Endothelial cell of umbilical vein (primary cell): Measurements from ENCODE around the gene CUBN. TPM values are rescaled to one million over a fixed set of nuclear protein-coding genes. Genes with fewer than 3 reads are reported as not detected.

Experiments used
- BruUV-seq: library from RNA; stranded (reverse); fragments of 400-500 nt; replicated peaks from 2 replicates; lab custom pipeline; 2021; lab: Mats Ljungman, UMichigan
- CTCF ChIA-PET: fragments of 300-600, 350-600 bp; sonication (Branson Sonifier 250); formaldehyde crosslinking; loops from one replicate; lab custom pipeline; 2021; ENCODE audit warnings: antibody characterized with exemption, inconsistent platforms; lab: Charles Lee
- POLR2A ChIA-PET: fragments of 300-600, 350-600 bp; sonication (Branson Sonifier 250); formaldehyde crosslinking; loops from one replicate; lab custom pipeline; 2021; ENCODE audit warnings: antibody characterized with exemption, inconsistent platforms; lab: Charles Lee
- DNase-seq: peaks from one replicate; pipeline ENCODE4 v3.0.0-alpha.2; 2011; ENCODE audit warnings: low read depth, low spot score
- FAIRE-seq: peaks from 2 replicates; lab custom pipeline; 2011; peaks lifted over from hg19 to GRCh38; lab: Jason Lieb, UNC
- H2AFZ ChIP-seq: 2 replicates; pipeline ENCODE4 v1.6.0; 2012; ENCODE audit warnings: low read depth, low read length, control low read depth, inconsistent platforms
- H3K27ac ChIP-seq: 2 replicates; pipeline ENCODE4 v1.5.1; 2011; ENCODE audit warnings: low read depth, mild to moderate bottlenecking, control low read depth, low read length, moderate library complexity; ENCODE audit not compliant: insufficient read depth
- H3K27me3 ChIP-seq, 2 experiments: 2 replicates each; pipeline versions ENCODE4 v1.6.0 to v1.6.1; 2011; ENCODE audit warnings: low read length in 2 of 2, mixed read lengths in 1 of 2; ENCODE audit not compliant: control insufficient read depth in 2 of 2, insufficient read depth in 2 of 2
- H3K36me3 ChIP-seq, 2 experiments: 2 replicates in 1 of 2; 3 replicates in 1 of 2; pipeline ENCODE4 v1.5.1; 2011; ENCODE audit warnings: low read length in 2 of 2, mild to moderate bottlenecking in 1 of 2, moderate library complexity in 1 of 2; ENCODE audit not compliant: control insufficient read depth in 2 of 2, insufficient read depth in 2 of 2; ENCODE audit errors: extremely low read depth in 1 of 2
- H3K4me1 ChIP-seq: 3 replicates; pipeline ENCODE4 v1.5.1; 2011; ENCODE audit warnings: mild to moderate bottlenecking, low read length; ENCODE audit not compliant: control insufficient read depth, insufficient read depth; ENCODE audit errors: extremely low read depth
- H3K4me2 ChIP-seq: 2 replicates; pipeline ENCODE4 v1.6.1; 2011; ENCODE audit warnings: low read length, control low read depth, mixed read lengths; ENCODE audit not compliant: insufficient read depth
- H3K4me3 ChIP-seq, 3 experiments: fragments of 200-600 bp in 1 of 3; sonication (generic), shearing (Covaris generic) in 1 of 3; replicated peaks in 1 of 3; 2 replicates each; pipeline ENCODE4 v1.5.1; 2011 to 2016; ENCODE audit warnings: control low read depth in 3 of 3, low read length in 3 of 3, mild to moderate bottlenecking in 2 of 3, inconsistent platforms in 1 of 3, low read depth in 1 of 3, moderate library complexity in 1 of 3; ENCODE audit not compliant: insufficient read depth in 1 of 3
- H3K79me2 ChIP-seq: 2 replicates; pipeline ENCODE4 v1.6.0; 2012; ENCODE audit warnings: low read length, inconsistent platforms; ENCODE audit not compliant: control insufficient read depth, insufficient read depth
- H3K9ac ChIP-seq: replicated peaks from 2 replicates; pipeline ENCODE3; 2011; ENCODE audit warnings: low read length, control low read depth; ENCODE audit not compliant: insufficient read depth; ENCODE audit errors: extremely low read depth
- H3K9me1 ChIP-seq: replicated peaks from 3 replicates; pipeline ENCODE4 v1.6.0; 2011; ENCODE audit warnings: mild to moderate bottlenecking, low read length; ENCODE audit not compliant: control insufficient read depth, insufficient read depth; ENCODE audit errors: extremely low read depth
- H3K9me3 ChIP-seq: replicated peaks from 2 replicates; pipeline ENCODE4 v1.5.1; 2012; ENCODE audit warnings: low read length, inconsistent platforms; ENCODE audit not compliant: control insufficient read depth, insufficient read depth
- H4K20me1 ChIP-seq: replicated peaks from 2 replicates; pipeline ENCODE3; 2011; ENCODE audit warnings: mild to moderate bottlenecking, low read length; ENCODE audit not compliant: control insufficient read depth, insufficient read depth; ENCODE audit errors: extremely low read depth
- EZH2 ChIP-seq: IDR thresholded peaks from 2 replicates; pipeline ENCODE4 v1.6.1; 2012; ENCODE audit warnings: borderline replicate concordance, low read depth, mild to moderate bottlenecking, moderate library complexity, low read length, inconsistent platforms; ENCODE audit not compliant: severe bottlenecking
- FOS ChIP-seq: IDR thresholded peaks from 2 replicates; pipeline ENCODE4 v1.6.1; 2011; ENCODE audit warnings: mild to moderate bottlenecking, low read length, moderate library complexity, borderline replicate concordance; ENCODE audit not compliant: insufficient read depth
- GATA2 ChIP-seq: IDR thresholded peaks from 2 replicates; pipeline ENCODE4 v1.7.0; 2011; ENCODE audit warnings: low read depth, mild to moderate bottlenecking, moderate library complexity, mixed read lengths, low read length; ENCODE audit not compliant: insufficient read length, insufficient read depth
- JUN ChIP-seq: IDR thresholded peaks from 2 replicates; pipeline ENCODE4 v1.6.1; 2011; ENCODE audit warnings: borderline replicate concordance, low read depth; ENCODE audit not compliant: insufficient read length, insufficient read depth
- MYC ChIP-seq: IDR thresholded peaks from one replicate; pipeline ENCODE4 v1.6.1; 2011; ENCODE audit warnings: mild to moderate bottlenecking, low read depth, low read length
- POLR2A ChIP-seq: IDR thresholded peaks from 2 replicates; pipeline ENCODE4 v1.6.1; 2012; ENCODE audit warnings: low read depth, mild to moderate bottlenecking, control low read depth, low read length
- POLR2AphosphoS5 ChIP-seq: IDR thresholded peaks from 2 replicates; pipeline ENCODE4 v1.6.1; 2012; ENCODE audit warnings: low read depth, mild to moderate bottlenecking, control low read depth, low read length, moderate library complexity; ENCODE audit not compliant: insufficient read depth
- dilution Hi-C: fragments of 300-500 bp; cut with MboI; formaldehyde crosslinking; loops from one replicate; pipeline ENCODE4 v1.15.0; 2019; ENCODE audit warnings: low sequenced_read_pairs; ENCODE audit not compliant: extremely low pct_ligation_motif_present
- intact Hi-C: fragments of 100-400 bp; cut with micrococcal nuclease; formaldehyde crosslinking; loops from one replicate; pipeline ENCODE4 v1.10.0; 2022
- polyA plus RNA-seq, 4 experiments: library from polyadenylated mRNA; depleted of rRNA in 3 of 4; stranded (reverse) in 3 of 4; unstranded in 1 of 4; fragments of >200 nt; gene quantifications; 2 replicates each; pipeline versions ENCODE4 v1.2.1 to v1.2.3, GENCODE V29; 2011 to 2012; ENCODE audit warnings: missing spikeins in 1 of 4
- total RNA-seq: library from RNA; stranded (reverse); gene quantifications from 2 replicates; pipeline ENCODE4 v1.2.3, GENCODE V29; 2021
- TF ChIP-seq, protein P1 (sequence below), 2 donors: IDR thresholded peaks; 1 replicate in 1 of 2; 2 replicates in 1 of 2; pipeline ENCODE4 v1.5.1; 2011; ENCODE audit warnings: low read length in 2 of 2, mild to moderate bottlenecking in 2 of 2, moderate library complexity in 2 of 2, control low read depth in 1 of 2, inconsistent platforms in 1 of 2, low read depth in 1 of 2; ENCODE audit not compliant: insufficient read depth in 1 of 2; ENCODE audit errors: extremely low read depth in 1 of 2
- TF ChIP-seq, protein P2 (sequence below): IDR thresholded peaks from 2 replicates; pipeline ENCODE4 v1.6.1; 2011; ENCODE audit not compliant: insufficient read depth, insufficient read length

Gene CUBN
- total and polyA plus RNA-seq, 2 donors (not counting 3 experiments of a cell fraction or from before 2014, with no cell fraction given) = 2.7 to 4.6 TPM

DNA sequence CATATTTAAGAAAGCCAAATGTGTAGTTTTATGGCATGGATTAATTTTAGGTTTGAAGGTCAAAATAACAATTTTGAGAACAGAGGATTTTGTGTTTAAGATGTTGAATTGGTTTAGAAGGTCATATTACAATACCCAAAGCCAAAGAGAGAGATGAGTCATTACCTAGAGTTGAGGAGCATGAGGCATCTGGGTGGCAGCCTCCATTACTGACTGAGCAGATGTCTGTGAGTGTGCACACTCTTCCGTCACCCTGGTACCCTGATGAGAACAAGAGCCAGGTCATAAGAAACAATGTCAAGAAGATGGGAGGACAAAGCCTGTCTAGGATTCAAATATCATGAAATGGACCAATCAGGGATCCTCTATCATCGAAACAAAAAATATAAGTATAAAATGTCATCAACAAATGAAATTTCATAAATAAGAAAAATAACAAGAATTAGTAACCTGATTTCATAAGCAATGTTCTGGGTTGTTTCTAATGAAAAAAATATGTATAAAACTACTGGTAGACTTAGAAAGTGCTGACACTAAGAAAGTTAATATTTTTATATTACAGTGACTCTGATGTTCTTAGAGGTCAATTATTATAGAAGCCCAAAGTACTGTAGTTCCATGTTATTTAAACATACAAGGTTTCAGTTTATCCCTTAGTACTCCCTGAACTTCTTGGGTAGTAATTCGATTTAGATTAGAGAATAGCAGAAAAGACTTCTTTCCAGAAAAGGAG, 20.0 kb downstream of the CUBN start:
- Histone ChIP-seq H4K20me1 (no peaks in the 10 kb centered on the region), H3K4me3 (no peak overlapping the region), H3K9ac (no peak overlapping the region), H3K9me1 (no peaks in the 10 kb centered on the region), H3K4me2 (no peak overlapping the region), H3K36me3 (no peaks in the 10 kb centered on the region), H2AFZ (no peak overlapping the region), H3K4me1 (peaks cover 2% of the 10 kb centered on the region), H3K27me3 (no peaks in the 10 kb centered on the region), H3K27ac (no peak overlapping the region), H3K79me2 (no peaks in the 10 kb centered on the region), H3K9me3 (no peaks in the 10 kb centered on the region)
- dilution Hi-C loops (no loop called here), intact Hi-C loops (no loop called here)
- CTCF ChIA-PET = interaction anchor here (1.0 kb wide), 1 partner anchor 116 kb away, joined by 3 read pairs; no protein-coding TSS in a partner anchor
- no peak for FAIRE-seq
- POLR2A ChIA-PET = no interaction called here
- TF ChIP-seq GATA2 = no peak
- no peak for TF ChIP-seq POLR2AphosphoS5
- peak; percentile 54 for TF ChIP-seq FOS
- no peak for TF ChIP-seq MYC
- TF ChIP-seq JUN = peak; percentile 42
- TF ChIP-seq POLR2A = no peak
- TF ChIP-seq, protein P1, sequence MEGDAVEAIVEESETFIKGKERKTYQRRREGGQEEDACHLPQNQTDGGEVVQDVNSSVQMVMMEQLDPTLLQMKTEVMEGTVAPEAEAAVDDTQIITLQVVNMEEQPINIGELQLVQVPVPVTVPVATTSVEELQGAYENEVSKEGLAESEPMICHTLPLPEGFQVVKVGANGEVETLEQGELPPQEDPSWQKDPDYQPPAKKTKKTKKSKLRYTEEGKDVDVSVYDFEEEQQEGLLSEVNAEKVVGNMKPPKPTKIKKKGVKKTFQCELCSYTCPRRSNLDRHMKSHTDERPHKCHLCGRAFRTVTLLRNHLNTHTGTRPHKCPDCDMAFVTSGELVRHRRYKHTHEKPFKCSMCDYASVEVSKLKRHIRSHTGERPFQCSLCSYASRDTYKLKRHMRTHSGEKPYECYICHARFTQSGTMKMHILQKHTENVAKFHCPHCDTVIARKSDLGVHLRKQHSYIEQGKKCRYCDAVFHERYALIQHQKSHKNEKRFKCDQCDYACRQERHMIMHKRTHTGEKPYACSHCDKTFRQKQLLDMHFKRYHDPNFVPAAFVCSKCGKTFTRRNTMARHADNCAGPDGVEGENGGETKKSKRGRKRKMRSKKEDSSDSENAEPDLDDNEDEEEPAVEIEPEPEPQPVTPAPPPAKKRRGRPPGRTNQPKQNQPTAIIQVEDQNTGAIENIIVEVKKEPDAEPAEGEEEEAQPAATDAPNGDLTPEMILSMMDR (IDR thresholded peaks at IDR 0.05; ENCODE audit: extremely low read depth in 1 of 2, insufficient read depth in 1 of 2, low read depth in 1 of 2, low read length in 2 of 2) = no peak
- no peak for TF ChIP-seq EZH2
- TF ChIP-seq, protein P2, sequence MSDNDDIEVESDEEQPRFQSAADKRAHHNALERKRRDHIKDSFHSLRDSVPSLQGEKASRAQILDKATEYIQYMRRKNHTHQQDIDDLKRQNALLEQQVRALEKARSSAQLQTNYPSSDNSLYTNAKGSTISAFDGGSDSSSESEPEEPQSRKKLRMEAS = no peak
- DNase-seq = peak; percentile 10
- BruUV-seq = no TSS peak
